OCI-LY1 (cell line): ENCODE measurements around the gene CBARP.

Experiments used
- EZH2 ChIP-seq: fragments of 200-600 bp; sonication (generic), shearing (Covaris generic); IDR thresholded peaks from 2 replicates; pipeline ENCODE4 v1.8.0; 2017; ENCODE audit warnings: borderline replicate concordance, mixed run types, mild to moderate bottlenecking, antibody characterized with exemption, low read length, moderate library complexity, mixed read lengths
- TF ChIP-seq, protein P1 (sequence below): fragments of 200-600 bp; sonication (generic), shearing (Covaris generic); IDR thresholded peaks from 2 replicates; pipeline ENCODE4 v1.5.1; 2017; ENCODE audit warnings: mild to moderate bottlenecking, antibody characterized with exemption, low read length, moderate library complexity, mixed read lengths

DNA sequence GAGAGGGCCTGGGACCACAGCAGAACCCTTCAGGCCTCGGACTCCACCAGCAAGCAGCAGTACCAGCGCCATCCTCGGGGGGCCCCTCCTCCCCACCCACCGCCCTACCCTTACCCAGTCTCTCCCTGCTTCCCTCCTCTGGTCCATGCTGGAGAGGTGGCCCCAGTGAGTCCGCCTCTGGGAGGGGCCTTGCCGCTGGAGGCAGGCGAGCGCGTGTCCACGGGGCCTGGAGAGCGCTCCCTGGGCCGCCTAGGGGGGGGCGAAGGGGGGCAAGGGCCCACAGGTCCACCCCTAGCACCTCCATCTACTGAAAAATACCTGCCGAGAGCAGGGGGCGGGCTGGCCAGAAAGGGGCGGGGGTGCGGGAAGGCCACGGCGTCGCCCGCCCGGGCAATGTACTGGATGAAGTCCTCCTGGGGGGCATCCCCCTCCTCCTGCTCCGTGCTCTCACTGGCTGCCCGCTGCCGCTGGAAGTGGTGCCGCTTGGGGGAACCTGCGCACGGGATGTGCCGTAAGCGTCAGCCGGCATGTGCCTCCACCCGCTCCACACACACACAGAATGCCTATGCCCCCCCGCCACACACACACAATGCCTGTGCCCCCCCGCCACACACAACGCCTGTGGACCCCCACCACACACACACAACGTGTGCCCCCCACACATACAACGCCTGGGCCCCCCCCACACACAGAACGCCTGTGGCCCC, 6.9 kb downstream of the CBARP start:
- no peak for TF ChIP-seq EZH2
- TF ChIP-seq, protein P1, sequence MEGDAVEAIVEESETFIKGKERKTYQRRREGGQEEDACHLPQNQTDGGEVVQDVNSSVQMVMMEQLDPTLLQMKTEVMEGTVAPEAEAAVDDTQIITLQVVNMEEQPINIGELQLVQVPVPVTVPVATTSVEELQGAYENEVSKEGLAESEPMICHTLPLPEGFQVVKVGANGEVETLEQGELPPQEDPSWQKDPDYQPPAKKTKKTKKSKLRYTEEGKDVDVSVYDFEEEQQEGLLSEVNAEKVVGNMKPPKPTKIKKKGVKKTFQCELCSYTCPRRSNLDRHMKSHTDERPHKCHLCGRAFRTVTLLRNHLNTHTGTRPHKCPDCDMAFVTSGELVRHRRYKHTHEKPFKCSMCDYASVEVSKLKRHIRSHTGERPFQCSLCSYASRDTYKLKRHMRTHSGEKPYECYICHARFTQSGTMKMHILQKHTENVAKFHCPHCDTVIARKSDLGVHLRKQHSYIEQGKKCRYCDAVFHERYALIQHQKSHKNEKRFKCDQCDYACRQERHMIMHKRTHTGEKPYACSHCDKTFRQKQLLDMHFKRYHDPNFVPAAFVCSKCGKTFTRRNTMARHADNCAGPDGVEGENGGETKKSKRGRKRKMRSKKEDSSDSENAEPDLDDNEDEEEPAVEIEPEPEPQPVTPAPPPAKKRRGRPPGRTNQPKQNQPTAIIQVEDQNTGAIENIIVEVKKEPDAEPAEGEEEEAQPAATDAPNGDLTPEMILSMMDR: peak; percentile 10; the same call in 1 of the 2 replicates
